GM12892 (cell line): ENCODE measurements around the gene BMP2K.

Experiments
- POLR2A ChIP-seq: IDR thresholded peaks from 2 replicates; pipeline ENCODE4 v1.6.1; 2011; ENCODE audit warnings: low read depth, low read length, control low read depth
- POLR2AphosphoS5 ChIP-seq: IDR thresholded peaks from 2 replicates; pipeline ENCODE4 v1.6.1; 2011; ENCODE audit warnings: low read depth, low read length, control low read depth
- TAF1 ChIP-seq: IDR thresholded peaks from 2 replicates; pipeline ENCODE4 v1.6.1; 2011; ENCODE audit warnings: low read depth, mild to moderate bottlenecking, control low read depth, low read length, borderline replicate concordance

- TF ChIP-seq POLR2A (no peak), POLR2AphosphoS5 (no peak), TAF1 (no peak)
Observed at GRCh38 chr4:78777576-78777940, 1.4 kb downstream of the BMP2K start.
